Small intestine (tissue), 7 donors: ENCODE data around the gene TMEM250. TPM values are rescaled to one million over a fixed set of nuclear protein-coding genes. Genes with fewer than 3 reads are reported as not detected.

Source experiments
- DNase-seq, 2 donors: peaks; one replicate each; pipeline versions ENCODE4 v3.0.0 to v3.0.0-alpha.2; 2013
- FAIRE-seq: peaks from 2 replicates; lab custom pipeline; 2012; peaks lifted over from hg19 to GRCh38; lab: Jason Lieb, UNC
- H3K27ac ChIP-seq, 3 donors: one replicate each; pipeline ENCODE4 v1.5.1; 2013; ENCODE audit warnings: low read length in 2 of 3, mild to moderate bottlenecking in 2 of 3, control low read depth in 1 of 3, inconsistent platforms in 1 of 3, low read depth in 1 of 3, moderate library complexity in 1 of 3
- H3K27me3 ChIP-seq, 3 donors: one replicate each; pipeline ENCODE4 v1.6.1; 2013; ENCODE audit warnings: low read length in 3 of 3, inconsistent platforms in 1 of 3; ENCODE audit not compliant: control insufficient read depth in 3 of 3, insufficient read depth in 3 of 3
- H3K36me3 ChIP-seq, 3 donors: one replicate each; pipeline ENCODE4 v1.6.1; 2013; ENCODE audit warnings: low read length in 3 of 3, inconsistent platforms in 1 of 3, low read depth in 1 of 3, mild to moderate bottlenecking in 1 of 3, moderate library complexity in 1 of 3; ENCODE audit not compliant: control insufficient read depth in 3 of 3, insufficient read depth in 2 of 3
- H3K4me1 ChIP-seq, 3 donors: one replicate each; pipeline ENCODE4 v1.6.1; 2013; ENCODE audit warnings: low read length in 2 of 3, inconsistent platforms in 1 of 3, low read depth in 1 of 3, mild to moderate bottlenecking in 1 of 3, moderate library complexity in 1 of 3; ENCODE audit not compliant: control insufficient read depth in 3 of 3, insufficient read depth in 2 of 3
- H3K4me3 ChIP-seq, 3 donors: one replicate each; pipeline ENCODE4 v1.5.1; 2013; ENCODE audit warnings: low read length in 3 of 3, control low read depth in 1 of 3, inconsistent platforms in 1 of 3, low read depth in 1 of 3, mild to moderate bottlenecking in 1 of 3, moderate library complexity in 1 of 3
- H3K9me3 ChIP-seq, 2 donors: one replicate each; pipeline ENCODE4 v1.6.1; 2013; ENCODE audit warnings: low read depth in 1 of 2, low read length in 1 of 2; ENCODE audit not compliant: control insufficient read depth in 2 of 2, insufficient read depth in 1 of 2
- WGBS, 3 donors: extraction: QIAGEN DNeasy Blood & Tissue Kit; methylation state at CpG; one replicate each; pipeline ENCODE4 v1.1.7; 2013; 5-methylcytosine and 5-hydroxymethylcytosine counted together
- polyA plus RNA-seq, 4 donors: library from polyadenylated mRNA; stranded (reverse) in 3 of 4; unstranded in 1 of 4; fragments of 200-250 nt in 3 of 4; fragments of 120-200 nt in 1 of 4; gene quantifications; one replicate each; pipeline versions ENCODE4 v1.2.1 to v1.2.3, GENCODE V29; 2013
- donor health status: healthy with polysubstance abuse.
- donor health status: control.
- donor health status: control.
- donor health status: Bipolar disorder and iron deficiency.
- donor health status: healthy.

Gene TMEM250
- polyA plus RNA-seq, 4 donors: 21.2 to 43.9 (median 32.2) TPM

DNA sequence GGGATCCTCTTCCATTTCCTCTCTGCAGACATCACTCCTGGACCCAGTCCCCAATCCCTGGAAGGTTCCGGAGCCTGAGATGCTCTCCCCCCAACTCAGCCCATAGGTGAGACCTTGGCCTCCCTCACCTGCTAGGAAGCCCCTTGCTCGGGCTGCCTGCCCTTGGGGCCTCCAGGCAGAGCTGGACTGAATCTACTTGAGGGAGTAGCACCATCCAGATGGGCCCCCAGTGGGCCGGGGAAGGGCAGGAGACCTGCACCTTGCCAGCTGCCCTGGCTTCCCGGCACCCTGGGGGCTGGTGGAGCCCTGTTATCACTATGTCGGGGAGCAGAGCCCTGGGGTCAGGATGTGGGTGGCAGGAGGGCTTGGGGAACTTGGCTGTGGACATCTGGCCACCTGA is 26.9 kb upstream of the TMEM250 start:
- Histone ChIP-seq H3K9me3 (no peaks in the 10 kb centered on the region), H3K27me3 (peaks cover 0 to 10% (median 7%) of the 10 kb centered on the region in 3 donors), H3K4me3 (no peak overlapping the region), H3K27ac (no peak overlapping the region), H3K36me3 (no peaks in the 10 kb centered on the region), H3K4me1 (no peaks in the 10 kb centered on the region)
- FAIRE-seq: no peak
- no peak for DNase-seq
- 38 to 61% (median 44%) methylated on average over 5 of the region's 5 CpGs for WGBS, 3 donors

- FAIRE-seq: no peak
- no peak for DNase-seq
- no peak overlapping the region for H3K27ac ChIP-seq
- H3K36me3 ChIP-seq: no peaks in the 10 kb centered on the region
- peaks cover 0 to 8% (median 7%) of the 10 kb centered on the region in 3 donors for H3K27me3 ChIP-seq
- no peaks in the 10 kb centered on the region for H3K4me1 ChIP-seq
- no peak overlapping the region for H3K4me3 ChIP-seq
- H3K9me3 ChIP-seq: no peaks in the 10 kb centered on the region
- 72 to 89% (median 81%) methylated on average over 11 of the region's 11 CpGs for WGBS, 3 donors
Measured at GRCh38 chr9:136144450-136144849, 25.8 kb upstream of the TMEM250 start.

DNA sequence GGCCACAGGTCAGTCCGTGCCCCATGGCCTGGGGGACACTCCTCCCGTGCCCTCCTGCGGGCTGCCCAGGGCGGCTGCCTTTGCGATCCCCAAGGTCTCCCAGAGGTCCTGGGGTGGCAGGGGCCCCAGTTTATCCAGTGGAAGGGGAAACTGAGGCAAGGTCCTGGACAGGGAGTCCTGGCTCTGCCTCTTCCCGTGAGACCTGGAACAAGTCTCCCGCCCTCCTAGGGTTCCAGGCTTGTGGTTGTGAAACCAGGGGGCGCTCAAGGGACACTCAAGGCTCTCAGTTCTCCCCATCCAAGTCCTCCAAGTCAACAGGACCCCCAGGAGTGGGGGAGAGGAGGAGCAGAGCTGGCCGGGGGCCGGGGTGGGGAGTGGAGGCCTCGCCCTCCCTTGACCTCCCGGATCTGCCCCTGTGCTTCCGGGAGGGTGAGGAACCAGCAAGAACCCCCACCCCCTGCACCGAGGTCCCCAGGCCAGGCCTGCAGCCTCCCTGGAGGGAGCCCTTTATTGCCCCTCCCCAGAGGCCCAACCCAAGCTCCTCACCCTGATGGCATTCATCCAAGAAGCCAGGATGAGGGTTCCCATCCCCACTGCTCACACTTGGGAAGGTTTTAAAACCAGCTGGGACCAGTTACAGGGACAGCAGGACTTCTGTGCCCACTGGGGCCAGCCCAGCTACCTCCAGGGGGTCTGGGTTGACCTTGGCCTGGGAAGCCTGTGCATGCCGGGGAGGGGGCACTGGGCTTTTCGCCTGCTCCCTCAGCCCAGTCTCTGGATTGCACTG is 24.7 kb upstream of the TMEM250 start:
- no peak overlapping the region for H3K4me3 ChIP-seq
- 17 to 42% (median 28%) methylated on average over 16 of the region's 16 CpGs for WGBS, 3 donors
- peaks cover 0 to 8% (median 7%) of the 10 kb centered on the region in 3 donors for H3K27me3 ChIP-seq
- FAIRE-seq (no peak), DNase-seq (peak in 1 of 2 donors; percentile 61)
- no peaks in the 10 kb centered on the region for H3K4me1 ChIP-seq
- H3K9me3 ChIP-seq: no peaks in the 10 kb centered on the region
- H3K27ac ChIP-seq: no peak overlapping the region
- no peaks in the 10 kb centered on the region for H3K36me3 ChIP-seq

DNA sequence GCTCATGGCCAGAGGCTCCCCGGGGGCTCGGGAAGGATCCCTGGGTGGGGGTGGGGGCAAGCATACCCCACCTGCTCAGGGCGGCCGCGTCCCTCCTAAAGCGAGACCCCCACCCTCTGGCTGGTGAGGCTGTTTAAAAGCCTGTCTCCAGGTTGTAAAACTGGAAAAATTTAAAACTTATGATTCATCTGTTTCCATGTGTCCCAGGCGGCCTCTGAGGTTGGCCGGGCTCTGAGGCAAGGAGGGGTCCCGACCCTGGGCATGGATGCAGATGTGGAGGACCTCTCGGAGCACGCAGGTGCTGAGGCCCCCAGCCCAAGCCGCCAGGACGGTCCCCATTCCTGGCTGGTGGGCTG is 24.2 kb upstream of the TMEM250 start:
- H3K4me1 ChIP-seq: no peaks in the 10 kb centered on the region
- peaks cover 0 to 10% (median 4%) of the 10 kb centered on the region in 3 donors for H3K27me3 ChIP-seq
- FAIRE-seq: no peak
- H3K27ac ChIP-seq: no peak overlapping the region
- 44 to 57% (median 47%) methylated on average over 13 of the region's 13 CpGs for WGBS, 3 donors
- no peaks in the 10 kb centered on the region for H3K9me3 ChIP-seq
- no peak for DNase-seq
- H3K36me3 ChIP-seq: no peaks in the 10 kb centered on the region
- H3K4me3 ChIP-seq: no peak overlapping the region

DNA sequence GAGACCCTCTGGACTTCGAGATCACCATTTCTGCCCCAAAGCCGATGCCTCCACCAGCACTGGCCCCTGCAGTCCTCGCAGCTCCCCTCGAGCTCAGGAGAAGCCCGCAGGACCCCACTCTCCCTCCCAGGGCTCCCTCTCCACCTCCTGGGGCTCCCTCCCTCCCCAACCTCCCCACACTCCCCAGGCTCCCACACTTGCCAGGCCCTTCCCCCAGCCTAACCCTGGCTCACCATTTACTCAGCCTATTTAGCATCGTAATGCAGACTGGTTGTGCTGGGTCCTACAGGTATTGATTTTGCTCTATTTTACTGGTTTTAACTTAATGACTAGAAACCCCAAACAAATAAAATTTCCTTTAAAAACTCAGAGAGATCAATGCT is 23.7 kb upstream of the TMEM250 start:
- H3K4me1 ChIP-seq: no peaks in the 10 kb centered on the region
- no peaks in the 10 kb centered on the region for H3K9me3 ChIP-seq
- H3K27ac ChIP-seq: no peak overlapping the region
- peaks cover 0 to 6% (median 0%) of the 10 kb centered on the region in 3 donors for H3K27me3 ChIP-seq
- FAIRE-seq: no peak
- no peak for DNase-seq
- no peak overlapping the region for H3K4me3 ChIP-seq
- 56 to 77% (median 61%) methylated on average over 4 to 6 of the region's 6 CpGs for WGBS, 3 donors
- no peaks in the 10 kb centered on the region for H3K36me3 ChIP-seq

DNA sequence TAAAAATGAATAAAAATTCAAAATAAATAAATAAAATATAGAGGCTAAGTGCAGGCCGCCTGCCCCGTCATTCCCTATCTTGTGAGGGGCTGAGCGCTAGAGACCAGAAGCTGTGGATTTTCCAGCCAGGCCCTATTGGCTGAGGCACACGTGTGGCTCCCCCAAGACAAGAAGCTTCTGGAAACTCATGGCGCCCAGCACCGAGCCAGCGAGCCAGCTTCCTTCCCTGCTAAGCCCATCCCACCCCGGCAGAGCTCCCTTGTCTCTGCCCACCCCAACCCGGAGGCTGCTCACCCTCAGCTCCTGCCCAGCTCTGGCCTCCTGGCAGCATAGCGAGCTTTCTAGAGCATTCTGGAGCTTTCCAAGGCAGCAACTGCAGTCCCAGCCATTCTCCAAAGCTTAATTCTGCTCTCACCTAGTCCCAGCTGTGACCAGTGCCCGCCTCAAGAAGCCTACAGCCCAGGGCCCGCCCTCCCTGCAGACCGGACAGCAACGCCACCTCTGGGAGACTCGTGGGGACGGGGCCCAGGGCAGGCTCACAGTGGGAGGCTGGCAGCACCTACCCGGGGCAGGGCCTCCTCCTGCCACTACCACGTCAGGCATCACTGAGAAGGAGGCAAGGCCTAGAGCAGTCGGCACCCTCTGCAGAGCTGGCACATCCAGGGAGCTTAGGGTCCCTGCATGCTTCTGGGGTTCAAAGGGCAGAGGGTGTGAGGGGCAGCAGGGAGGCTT is 23.2 kb upstream of the TMEM250 start:
- Histone ChIP-seq H3K9me3 (no peaks in the 10 kb centered on the region), H3K36me3 (no peaks in the 10 kb centered on the region), H3K27me3 (peaks cover 0 to 9% (median 0%) of the 10 kb centered on the region in 3 donors), H3K4me3 (no peak overlapping the region), H3K4me1 (no peaks in the 10 kb centered on the region), H3K27ac (no peak overlapping the region)
- FAIRE-seq: no peak
- WGBS, 3 donors: 71 to 82% (median 77%) methylated on average over 19 of the region's 19 CpGs
- no peak for DNase-seq

DNA sequence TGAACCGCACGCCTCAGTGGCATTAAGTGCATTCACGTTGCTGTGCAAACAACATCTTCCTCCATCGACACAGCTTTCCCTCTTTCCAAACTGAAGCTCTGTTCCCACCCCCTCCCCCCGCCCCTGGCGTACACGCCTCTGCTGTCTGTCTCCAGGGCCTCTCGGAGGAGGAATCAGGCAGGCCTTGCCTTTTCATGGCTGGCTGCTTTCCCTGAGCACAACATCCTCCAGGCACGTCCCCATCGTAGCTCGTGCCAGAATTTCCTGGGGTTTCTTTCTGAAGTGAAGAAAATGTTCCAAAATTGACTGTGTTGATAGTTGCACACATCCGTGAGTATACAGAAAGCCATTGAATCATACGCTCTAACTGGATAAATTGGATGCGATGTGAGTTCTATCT is 22.3 kb upstream of the TMEM250 start:
- no peak overlapping the region for H3K4me3 ChIP-seq
- H3K27me3 ChIP-seq: peaks cover 0 to 9% (median 3%) of the 10 kb centered on the region in 3 donors
- no peaks in the 10 kb centered on the region for H3K4me1 ChIP-seq
- H3K27ac ChIP-seq: no peak overlapping the region
- no peak for FAIRE-seq
- H3K9me3 ChIP-seq: no peaks in the 10 kb centered on the region
- no peak for DNase-seq
- 64 to 85% (median 77%) methylated on average over 14 of the region's 14 CpGs for WGBS, 3 donors
- no peaks in the 10 kb centered on the region for H3K36me3 ChIP-seq

GRCh38 chr9:136140046-136140445 is 21.4 kb upstream of the TMEM250 start:
- H3K27me3 ChIP-seq: peaks cover 0 to 19% (median 8%) of the 10 kb centered on the region in 3 donors
- no peaks in the 10 kb centered on the region for H3K4me1 ChIP-seq
- FAIRE-seq: no peak
- DNase-seq: no peak
- H3K9me3 ChIP-seq: no peaks in the 10 kb centered on the region
- no peak overlapping the region for H3K4me3 ChIP-seq
- H3K36me3 ChIP-seq: no peaks in the 10 kb centered on the region
- H3K27ac ChIP-seq: no peak overlapping the region
- 82 to 91% (median 84%) methylated on average over 5 of the region's 5 CpGs for WGBS, 3 donors
